ENCODE results near the gene MYBPC1. TPM values are rescaled to one million over a fixed set of nuclear protein-coding genes. Genes with fewer than 3 reads are reported as not detected.
"Not testable (repeated sequence)": the region's sequence is repeated elsewhere in the genome, so short reads cannot be mapped to it uniquely, and the experiment has no call there.

Gene MYBPC1
- total RNA-seq, 2 donors from 2014 or later: 2.1 to 3.0 TPM

GRCh38 chr12:101648195-101648594 is 53.4 kb downstream of the MYBPC1 start:
- Histone ChIP-seq H3K9me3 (no peaks in the 10 kb centered on the region), H3K27me3 (no peaks in the 10 kb centered on the region), H3K4me1 (no peaks in the 10 kb centered on the region), H3K36me3 (no peaks in the 10 kb centered on the region), H3K4me3 (no peak overlapping the region), H3K27ac (no peak overlapping the region)
- TF ChIP-seq CTCF (IDR thresholded peaks at IDR 0.05): no peak
- no peak for DNase-seq (ENCODE audit: low spot score)

DNA sequence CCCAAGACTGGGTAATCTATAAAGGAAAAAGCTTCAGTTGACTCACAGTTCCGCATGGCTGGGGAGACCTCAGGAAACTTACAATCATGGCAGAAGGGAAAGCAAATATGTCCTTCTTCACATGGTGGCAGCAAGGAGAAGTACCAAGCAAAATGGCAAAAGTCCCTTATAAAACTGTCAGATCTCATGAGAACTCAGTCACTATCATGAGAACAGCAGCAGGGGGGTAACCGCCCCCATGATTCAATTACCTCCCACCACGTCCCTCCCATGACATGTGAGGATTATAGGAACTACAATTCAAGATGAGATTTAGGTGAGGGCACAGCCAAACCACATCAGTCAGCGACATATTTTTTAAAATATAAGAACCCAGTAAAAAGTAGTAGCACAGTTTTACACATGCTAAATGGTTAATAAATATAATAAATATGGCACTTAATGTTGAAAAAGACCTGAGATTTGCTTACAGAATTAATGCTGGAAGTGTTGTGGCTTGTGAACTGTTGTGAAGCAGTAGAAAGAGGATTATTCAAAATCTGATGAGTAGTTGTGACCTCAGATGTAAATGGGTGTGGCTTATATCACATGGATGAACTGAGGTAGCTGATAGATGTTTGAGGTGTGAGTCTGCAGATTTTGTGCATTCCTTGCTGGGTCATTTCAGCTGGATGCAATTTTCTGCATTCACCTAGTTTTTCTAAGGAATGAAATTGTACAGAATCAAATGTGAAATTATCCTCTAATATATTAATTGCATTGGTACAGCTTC is 55.8 kb downstream of the MYBPC1 start:
- H3K36me3 ChIP-seq: no peaks in the 10 kb centered on the region
- H3K4me3 ChIP-seq: no peak overlapping the region
- H3K27ac ChIP-seq: no peak overlapping the region
- no peaks in the 10 kb centered on the region for H3K27me3 ChIP-seq
- no peak for DNase-seq (ENCODE audit: low spot score)
- H3K4me1 ChIP-seq: no peaks in the 10 kb centered on the region
- no peak for TF ChIP-seq CTCF (IDR thresholded peaks at IDR 0.05)
- no peaks in the 10 kb centered on the region for H3K9me3 ChIP-seq

GRCh38 chr12:101653030-101653429 is 58.3 kb downstream of the MYBPC1 start:
- TF ChIP-seq CTCF (IDR thresholded peaks at IDR 0.05): no peak
- H3K36me3 ChIP-seq: no peaks in the 10 kb centered on the region
- H3K27ac ChIP-seq: no peak overlapping the region
- no peak for DNase-seq (ENCODE audit: low spot score)
- no peaks in the 10 kb centered on the region for H3K9me3 ChIP-seq
- no peaks in the 10 kb centered on the region for H3K27me3 ChIP-seq
- H3K4me1 ChIP-seq: no peaks in the 10 kb centered on the region
- H3K4me3 ChIP-seq: no peak overlapping the region

- no peak for TF ChIP-seq CTCF (IDR thresholded peaks at IDR 0.05)
- Histone ChIP-seq H3K27me3 (no peaks in the 10 kb centered on the region), H3K4me1 (no peaks in the 10 kb centered on the region), H3K27ac (no peak overlapping the region), H3K9me3 (no peaks in the 10 kb centered on the region), H3K36me3 (no peaks in the 10 kb centered on the region), H3K4me3 (no peak overlapping the region)
- no peak for DNase-seq (ENCODE audit: low spot score)
Observed at GRCh38 chr12:101653503-101653902, 58.7 kb downstream of the MYBPC1 start.

- Histone ChIP-seq H3K9me3 (no peaks in the 10 kb centered on the region), H3K27ac (no peak overlapping the region), H3K27me3 (no peaks in the 10 kb centered on the region), H3K4me1 (no peaks in the 10 kb centered on the region), H3K36me3 (no peaks in the 10 kb centered on the region), H3K4me3 (no peak overlapping the region)
- TF ChIP-seq CTCF (IDR thresholded peaks at IDR 0.05): no peak
- no peak for DNase-seq (ENCODE audit: low spot score)
Observed at GRCh38 chr12:101654442-101654841, 59.7 kb downstream of the MYBPC1 start.

DNA sequence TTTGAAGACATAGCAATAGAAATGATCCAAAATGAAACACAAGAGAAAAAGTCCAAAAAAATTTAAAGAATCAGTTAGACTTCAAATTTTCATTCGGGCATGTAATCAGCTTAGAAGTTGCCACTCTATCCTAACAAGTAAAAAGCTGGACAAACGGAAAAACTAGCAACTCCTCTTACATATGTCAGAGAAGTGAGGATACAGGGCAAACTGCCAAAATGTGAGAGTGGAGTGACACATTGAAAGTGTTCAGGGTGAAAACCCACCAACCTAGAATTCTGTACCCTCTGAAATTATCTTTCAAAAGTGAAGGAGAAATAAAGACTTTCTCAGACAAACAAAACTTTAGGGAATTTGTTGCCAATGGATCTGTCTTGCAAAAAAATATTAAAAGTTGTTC is 60.6 kb downstream of the MYBPC1 start:
- TF ChIP-seq CTCF (IDR thresholded peaks at IDR 0.05): no peak

GRCh38 chr12:101660662-101661061 is 65.9 kb downstream of the MYBPC1 start:
- not testable (repeated sequence) for H3K36me3 ChIP-seq

More for the DNA sequence above, 60.6 kb downstream of the MYBPC1 start:
- H3K4me3 ChIP-seq: no peak overlapping the region
- H3K4me1 ChIP-seq: no peaks in the 10 kb centered on the region
- no peaks in the 10 kb centered on the region for H3K9me3 ChIP-seq
- no peaks in the 10 kb centered on the region for H3K27me3 ChIP-seq
- H3K27ac ChIP-seq: no peak overlapping the region
- no peak for DNase-seq (ENCODE audit: low spot score)
- H3K36me3 ChIP-seq: no peaks in the 10 kb centered on the region

More at GRCh38 chr12:101660662-101661061, 65.9 kb downstream of the MYBPC1 start:
- not testable (repeated sequence) for H3K27ac ChIP-seq; H3K4me1 ChIP-seq; H3K9me3 ChIP-seq; DNase-seq (ENCODE audit: low spot score); H3K27me3 ChIP-seq; H3K4me3 ChIP-seq
